Gastroesophageal sphincter (tissue), 4 donors: Measurements from ENCODE around the gene PUS1. TPM values are rescaled to one million over a fixed set of nuclear protein-coding genes. Genes with fewer than 3 reads are reported as not detected.

ENCODE experiments used
- ATAC-seq: fragments of 150-250 bp; one replicate; pipeline ENCODE4 v1.9.1; 2016; ENCODE audit warnings: mild to moderate bottlenecking, moderate library complexity
- H3K27ac ChIP-seq, 4 donors: fragments of 200-600 bp; sonication (generic) in 3 of 4; 1 replicate in 3 of 4; 2 replicates in 1 of 4; pipeline ENCODE4 v1.5.1; 2016 to 2019
- H3K27me3 ChIP-seq: fragments of 200-600 bp; sonication (generic); one replicate; pipeline ENCODE4 v1.5.1; 2019
- H3K36me3 ChIP-seq, 2 donors: fragments of 200-600 bp; sonication (generic); one replicate each; pipeline ENCODE4 v1.5.1; 2019; ENCODE audit warnings: control low read depth in 1 of 2
- H3K4me1 ChIP-seq, 3 donors: fragments of 200-600 bp; sonication (generic); 1 replicate in 2 of 3; 2 replicates in 1 of 3; pipeline ENCODE4 v1.5.1; 2016 to 2019; ENCODE audit warnings: control low read depth in 2 of 3
- H3K4me3 ChIP-seq, 2 donors: fragments of 200-600 bp; sonication (generic); one replicate each; pipeline ENCODE4 v1.5.1; 2019; ENCODE audit warnings: mild to moderate bottlenecking in 1 of 2, moderate library complexity in 1 of 2
- H3K9me3 ChIP-seq, 3 donors: fragments of 200-600 bp; sonication (generic); one replicate each; pipeline ENCODE4 v1.5.1; 2017 to 2019; ENCODE audit warnings: control low read depth in 2 of 3
- CTCF ChIP-seq, 4 experiments: fragments of 200-600 bp in 2 of 4; fragments of 450-650 bp in 2 of 4; sonication (generic) in 1 of 4; IDR thresholded peaks; one replicate each; pipeline ENCODE4 v1.5.1; 2017 to 2019; ENCODE audit warnings: antibody characterized with exemption in 4 of 4, mild to moderate bottlenecking in 2 of 4, moderate library complexity in 2 of 4
- EP300 ChIP-seq: sonication (generic); formaldehyde crosslinking; IDR thresholded peaks from one replicate; pipeline ENCODE4 v1.6.1; 2017; ENCODE audit warnings: antibody characterized with exemption, mild to moderate bottlenecking
- POLR2A ChIP-seq, 2 donors: fragments of 450-650 bp; IDR thresholded peaks; one replicate each; pipeline ENCODE4 v1.6.1; 2017; ENCODE audit warnings: antibody characterized with exemption in 2 of 2, mild to moderate bottlenecking in 2 of 2, moderate library complexity in 1 of 2
- POLR2AphosphoS5 ChIP-seq: sonication (generic); formaldehyde crosslinking; IDR thresholded peaks from one replicate; pipeline ENCODE4 v1.6.1; 2017; ENCODE audit warnings: antibody characterized with exemption
- WGBS, 2 donors: methylation state at CpG; one replicate each; pipeline ENCODE4 v1.1.5; 2018; ENCODE audit warnings: low coverage in 1 of 2; 5-methylcytosine and 5-hydroxymethylcytosine counted together
- total RNA-seq, 4 donors: library from RNA; depleted of rRNA; stranded (reverse); fragments of >200 nt; gene quantifications; one replicate each; pipeline ENCODE4 v1.1.0, GENCODE V29; 2016

Gene PUS1
- total RNA-seq, 4 donors from 2014 or later = 7.2 to 28.2 (median 13.1) TPM

- TF ChIP-seq POLR2AphosphoS5 = no peak
- TF ChIP-seq POLR2A (IDR thresholded peaks at IDR 0.05) = no peak
- TF ChIP-seq CTCF (IDR thresholded peaks at IDR 0.05) = no peak
Observed at GRCh38 chr12:131919366-131920156, 9.5 kb upstream of the PUS1 start.

GRCh38 chr12:131920157-131920508, 8.9 kb upstream of the PUS1 start:
- no peak overlapping the region for H3K27ac ChIP-seq
- ATAC-seq = no peak
- no peak overlapping the region for H3K4me3 ChIP-seq
- H3K27me3 ChIP-seq = no peaks in the 10 kb centered on the region
- no peak for TF ChIP-seq POLR2A (IDR thresholded peaks at IDR 0.05)
- TF ChIP-seq POLR2AphosphoS5 = no peak
- TF ChIP-seq CTCF (IDR thresholded peaks at IDR 0.05) = no peak
- TF ChIP-seq EP300 = no peak
- no peaks in the 10 kb centered on the region for H3K9me3 ChIP-seq
- H3K36me3 ChIP-seq = peaks cover 0 to 79% of the 10 kb centered on the region in 2 donors
- WGBS, 2 donors = 94% methylated on average over 2 of the region's 14 CpGs; no CpG with 5 or more reads in 1 of the 2 donors
- H3K4me1 ChIP-seq = peaks cover 0 to 10% (median 0%) of the 10 kb centered on the region in 3 donors

More at GRCh38 chr12:131919366-131920156, 9.5 kb upstream of the PUS1 start:
- Histone ChIP-seq H3K27me3 (no peaks in the 10 kb centered on the region), H3K4me3 (no peak overlapping the region), H3K27ac (no peak overlapping the region), H3K36me3 (peaks cover 0 to 85% of the 10 kb centered on the region in 2 donors), H3K9me3 (no peaks in the 10 kb centered on the region), H3K4me1 (peaks cover 0 to 6% (median 0%) of the 10 kb centered on the region in 3 donors)
- 100% methylated on average over 1 of the region's 37 CpGs; no CpG with 5 or more reads in 1 of the 2 donors for WGBS, 2 donors
- ATAC-seq = no peak

GRCh38 chr12:131920902-131921840, 7.9 kb upstream of the PUS1 start:
- no peak for ATAC-seq
- no CpG with 5 or more reads among the region's 35 CpGs for WGBS, 2 donors
- H3K27ac ChIP-seq = no peak overlapping the region
- H3K36me3 ChIP-seq = peaks cover 0 to 69% of the 10 kb centered on the region in 2 donors
- H3K4me3 ChIP-seq = no peak overlapping the region
- H3K27me3 ChIP-seq = no peaks in the 10 kb centered on the region
- TF ChIP-seq POLR2A (IDR thresholded peaks at IDR 0.05) (no peak), POLR2AphosphoS5 (no peak), EP300 (no peak), CTCF (IDR thresholded peaks at IDR 0.05) (no peak)
- H3K9me3 ChIP-seq = no peaks in the 10 kb centered on the region
- H3K4me1 ChIP-seq = peaks cover 0 to 10% (median 0%) of the 10 kb centered on the region in 3 donors

- Histone ChIP-seq H3K4me1 (peaks cover 0 to 10% (median 0%) of the 10 kb centered on the region in 3 donors), H3K9me3 (no peaks in the 10 kb centered on the region), H3K36me3 (peaks cover 0 to 61% of the 10 kb centered on the region in 2 donors), H3K27ac (no peak overlapping the region), H3K4me3 (no peak overlapping the region), H3K27me3 (no peaks in the 10 kb centered on the region)
- WGBS, 2 donors = 66 to 75% methylated on average over 6 to 8 of the region's 29 CpGs
- TF ChIP-seq POLR2A (IDR thresholded peaks at IDR 0.05) = no peak
- no peak for TF ChIP-seq CTCF (IDR thresholded peaks at IDR 0.05)
- no peak for ATAC-seq
Observed at GRCh38 chr12:131921866-131922769, 7.0 kb upstream of the PUS1 start.
